Fibroblast of skin of abdomen (primary cell): ENCODE measurements around the gene ASGR2. TPM values are rescaled to one million over a fixed set of nuclear protein-coding genes. Genes with fewer than 3 reads are reported as not detected.
A peak's percentile ranks its signal among the peaks of the same experiment; 100 is the strongest.
"Not testable (repeated sequence)": the region's sequence is repeated elsewhere in the genome, so short reads cannot be mapped to it uniquely, and the experiment has no call there.

Source experiments
- DNase-seq: peaks from one replicate; pipeline ENCODE4 v3.0.0-alpha.2; 2013
- polyA plus RNA-seq, 2 experiments: library from polyadenylated mRNA; unstranded; fragments of 120-200 nt; gene quantifications; one replicate each; pipeline ENCODE4 v1.2.1, GENCODE V29; 2013; ENCODE audit not compliant: insufficient read length in 2 of 2

ASGR2 gene
- not detected for polyA plus RNA-seq (2013, experiment 1 of 2; ENCODE audit: insufficient read length)
- not detected for polyA plus RNA-seq (2013, experiment 2 of 2; ENCODE audit: insufficient read length)

- no peak for DNase-seq
These were observed at the start of gene ASGR2 for GRCh38 chr17:7114241-7114874. Gene ASGR2, minus strand, starts transcription at chr17:7114822. Its CDS starts 582 bp downstream, at chr17:7114240.

GRCh38 chr17:7159571-7159970 lies 44.9 kb upstream of the ASGR2 start:
- DNase-seq = not testable (repeated sequence)

- not testable (repeated sequence) for DNase-seq
These were observed 43.8 kb upstream of the ASGR2 start for GRCh38 chr17:7158424-7158823.

- no peak for DNase-seq
These were observed 41.8 kb upstream of the ASGR2 start for GRCh38 chr17:7156342-7156940.

- no peak for DNase-seq
These were observed 33.1 kb upstream of the ASGR2 start for GRCh38 chr17:7147772-7148171.

GRCh38 chr17:7146115-7146514 lies 31.5 kb upstream of the ASGR2 start:
- no peak for DNase-seq

GRCh38 chr17:7144213-7144612 lies 29.6 kb upstream of the ASGR2 start:
- no peak for DNase-seq

- no peak for DNase-seq
These were observed 27.2 kb upstream of the ASGR2 start for GRCh38 chr17:7141824-7142223.

GRCh38 chr17:7139400-7139799 lies 24.8 kb upstream of the ASGR2 start:
- DNase-seq = no peak

- DNase-seq = no peak
These were observed 24.3 kb upstream of the ASGR2 start for GRCh38 chr17:7138800-7139381.

- DNase-seq = no peak
These were observed 22.7 kb upstream of the ASGR2 start for GRCh38 chr17:7137171-7137943.

- DNase-seq = peak; percentile 56
These were observed 21.8 kb upstream of the ASGR2 start for GRCh38 chr17:7136266-7136877.

GRCh38 chr17:7133916-7134315 lies 19.3 kb upstream of the ASGR2 start:
- DNase-seq = no peak

GRCh38 chr17:7133424-7133823 lies 18.8 kb upstream of the ASGR2 start:
- DNase-seq = no peak

GRCh38 chr17:7132511-7133094 lies 18.0 kb upstream of the ASGR2 start:
- DNase-seq = no peak

GRCh38 chr17:7131423-7131791 lies 16.8 kb upstream of the ASGR2 start:
- no peak for DNase-seq

- DNase-seq = no peak
These were observed 16.2 kb upstream of the ASGR2 start for GRCh38 chr17:7130621-7131422.

GRCh38 chr17:7129311-7129710 lies 14.7 kb upstream of the ASGR2 start:
- no peak for DNase-seq

GRCh38 chr17:7128160-7128559 lies 13.5 kb upstream of the ASGR2 start:
- no peak for DNase-seq

- not testable (repeated sequence) for DNase-seq
These were observed 12.9 kb upstream of the ASGR2 start for GRCh38 chr17:7127501-7127900.

- not testable (repeated sequence) for DNase-seq
These were observed 11.8 kb upstream of the ASGR2 start for GRCh38 chr17:7126386-7126785.

- no peak for DNase-seq
These were observed 10.3 kb upstream of the ASGR2 start for GRCh38 chr17:7124923-7125322.
